ENCODE measurements around the gene C4B.

DNA sequence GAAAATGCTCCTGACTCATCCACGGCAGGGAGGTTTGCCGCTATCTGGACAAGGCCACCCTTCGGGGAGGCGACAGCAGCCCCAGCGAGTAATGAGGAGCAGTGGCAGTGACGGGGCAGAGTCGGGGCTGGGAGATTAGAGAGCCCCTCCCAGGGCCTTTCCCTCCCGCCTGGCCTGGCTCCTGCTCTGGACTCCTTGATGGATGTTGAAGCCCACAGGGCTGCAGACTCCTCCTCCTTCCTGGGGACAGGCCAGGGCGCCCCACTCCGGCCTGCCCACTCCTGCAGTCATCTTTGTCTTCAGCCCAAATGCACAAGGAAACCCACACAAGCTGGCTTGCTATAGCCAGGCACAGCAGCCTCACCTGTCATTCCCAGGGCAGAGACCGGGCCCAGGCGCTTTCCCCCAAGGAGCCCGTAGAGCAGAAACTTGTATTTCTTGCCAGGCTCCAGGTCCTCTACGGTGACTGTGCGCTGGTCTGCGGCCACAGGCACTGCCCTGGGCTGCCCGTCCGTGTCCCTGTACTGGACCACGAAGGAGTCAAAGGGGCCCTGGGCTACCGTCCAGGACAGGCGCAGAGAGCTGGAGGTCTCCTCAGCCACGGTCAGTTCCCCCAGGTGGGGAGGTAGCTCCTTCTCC lies 31.3 kb downstream of the C4B start:
- TF ChIP-seq FOXA1 (IDR thresholded peaks at IDR 0.05) (no peak), FOXM1 (IDR thresholded peaks at IDR 0.05; ENCODE audit: borderline replicate concordance) (no peak), NFRKB (IDR thresholded peaks at IDR 0.05) (no peak), SP1 (IDR thresholded peaks at IDR 0.05) (no peak), FOXK2 (IDR thresholded peaks at IDR 0.05) (no peak), LEF1 (IDR thresholded peaks at IDR 0.05; ENCODE audit: borderline replicate concordance) (no peak)
- TF ChIP-seq, protein P1, sequence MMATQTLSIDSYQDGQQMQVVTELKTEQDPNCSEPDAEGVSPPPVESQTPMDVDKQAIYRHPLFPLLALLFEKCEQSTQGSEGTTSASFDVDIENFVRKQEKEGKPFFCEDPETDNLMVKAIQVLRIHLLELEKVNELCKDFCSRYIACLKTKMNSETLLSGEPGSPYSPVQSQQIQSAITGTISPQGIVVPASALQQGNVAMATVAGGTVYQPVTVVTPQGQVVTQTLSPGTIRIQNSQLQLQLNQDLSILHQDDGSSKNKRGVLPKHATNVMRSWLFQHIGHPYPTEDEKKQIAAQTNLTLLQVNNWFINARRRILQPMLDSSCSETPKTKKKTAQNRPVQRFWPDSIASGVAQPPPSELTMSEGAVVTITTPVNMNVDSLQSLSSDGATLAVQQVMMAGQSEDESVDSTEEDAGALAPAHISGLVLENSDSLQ (IDR thresholded peaks at IDR 0.05), result no peak
